T-helper 2 cell treated with Interferon-gamma antibody and Interleukin-4, amounts not matched to agents 100 ng/mL and 5 ng/mL, for 36 hours (primary cell): ENCODE measurements around the gene NOX3. TPM values are rescaled to one million over a fixed set of nuclear protein-coding genes. Genes with fewer than 3 reads are reported as not detected.
"Not testable (repeated sequence)": the region's sequence is repeated elsewhere in the genome, so short reads cannot be mapped to it uniquely, and the experiment has no call there.

ENCODE experiments used
- intact Hi-C: fragments of 100-400 bp; cut with micrococcal nuclease; formaldehyde crosslinking; loops from one replicate; pipeline ENCODE4 v1.15.1; 2023
- total RNA-seq: library from RNA; stranded (reverse); gene quantifications from 2 replicates; pipeline ENCODE4 v1.2.3, GENCODE V29; 2022

Gene NOX3, protein sequence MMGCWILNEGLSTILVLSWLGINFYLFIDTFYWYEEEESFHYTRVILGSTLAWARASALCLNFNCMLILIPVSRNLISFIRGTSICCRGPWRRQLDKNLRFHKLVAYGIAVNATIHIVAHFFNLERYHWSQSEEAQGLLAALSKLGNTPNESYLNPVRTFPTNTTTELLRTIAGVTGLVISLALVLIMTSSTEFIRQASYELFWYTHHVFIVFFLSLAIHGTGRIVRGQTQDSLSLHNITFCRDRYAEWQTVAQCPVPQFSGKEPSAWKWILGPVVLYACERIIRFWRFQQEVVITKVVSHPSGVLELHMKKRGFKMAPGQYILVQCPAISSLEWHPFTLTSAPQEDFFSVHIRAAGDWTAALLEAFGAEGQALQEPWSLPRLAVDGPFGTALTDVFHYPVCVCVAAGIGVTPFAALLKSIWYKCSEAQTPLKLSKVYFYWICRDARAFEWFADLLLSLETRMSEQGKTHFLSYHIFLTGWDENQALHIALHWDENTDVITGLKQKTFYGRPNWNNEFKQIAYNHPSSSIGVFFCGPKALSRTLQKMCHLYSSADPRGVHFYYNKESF
- not detected in 2 replicates for total RNA-seq

DNA sequence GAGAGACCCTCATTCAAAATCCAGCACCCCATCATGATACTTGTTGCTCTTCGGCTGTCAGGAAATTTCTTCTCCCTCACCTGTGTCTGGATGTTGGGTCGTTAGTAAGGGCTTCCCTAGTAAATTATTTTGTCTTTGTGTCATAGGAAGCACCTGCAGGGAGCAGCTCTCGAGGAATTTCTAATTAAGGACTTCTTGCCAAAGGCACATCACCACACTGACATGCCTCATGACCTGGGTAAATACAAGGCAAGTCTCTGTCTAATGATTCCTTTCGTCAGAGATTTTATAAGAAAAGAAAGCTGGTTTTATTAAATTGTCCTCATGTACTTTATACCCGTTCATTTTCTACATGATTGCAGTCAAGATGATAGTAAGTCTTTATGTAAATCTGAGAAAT lies at the start of gene NOX3:
Gene NOX3, minus strand, starts transcription at position 74 of the 400 bp plus-strand sequence. Its CDS starts 39 bp downstream, at position 35.
- intact Hi-C loops: no loop called here

DNA sequence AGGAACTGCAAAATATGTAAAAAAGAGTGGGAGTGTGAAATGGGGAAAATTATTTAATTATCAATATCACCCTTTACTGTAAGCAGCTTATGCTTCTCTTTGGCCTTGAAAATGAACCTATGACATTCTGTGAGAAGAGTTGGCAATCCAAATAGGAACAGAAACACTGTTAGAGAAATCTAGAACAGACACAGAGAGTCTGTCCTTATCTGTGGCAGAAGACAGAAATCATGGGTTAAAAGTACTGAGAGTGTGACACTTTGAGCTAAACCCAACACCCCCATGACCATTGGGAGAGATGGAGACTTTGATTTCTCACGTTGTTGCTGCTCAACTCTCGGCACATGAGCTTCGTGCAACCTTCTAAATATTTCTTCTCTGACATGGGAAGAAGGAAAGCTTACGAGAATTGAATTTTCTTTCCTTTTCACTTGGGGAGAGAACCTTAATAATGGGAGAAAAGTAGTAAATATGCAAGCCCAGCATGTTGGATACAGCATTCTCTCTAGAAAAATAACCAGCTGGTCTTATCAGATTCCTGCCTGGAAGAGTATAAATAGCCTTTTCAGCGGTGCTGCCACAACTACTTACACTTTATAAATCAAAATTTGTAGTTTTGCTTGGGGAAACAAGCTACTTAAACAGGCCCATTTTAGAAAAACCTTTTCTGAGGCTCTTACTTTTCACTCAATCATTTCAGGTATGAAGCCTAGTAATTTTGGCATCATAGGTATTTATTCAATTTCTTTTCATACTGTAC lies 49.4 kb upstream of the NOX3 start:
- intact Hi-C loops: no loop called here

DNA sequence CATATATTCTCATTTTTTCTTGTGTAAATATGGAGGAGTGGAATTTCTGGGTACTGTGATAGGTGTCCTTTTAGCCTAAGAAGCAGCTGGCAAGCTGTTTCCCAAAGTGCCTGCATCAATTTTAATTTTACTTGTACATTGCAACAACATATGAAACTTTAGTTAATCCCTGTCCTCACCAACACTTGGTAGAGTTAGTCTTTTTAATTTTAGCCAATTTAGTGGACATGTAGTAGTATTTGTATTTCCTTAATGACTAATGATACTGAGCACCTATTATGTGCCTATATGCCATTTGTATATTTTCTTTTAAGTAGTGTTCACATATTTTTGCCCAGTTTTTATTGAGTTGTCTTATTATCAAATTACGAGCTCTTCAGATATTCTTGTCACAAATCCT lies 46.8 kb upstream of the NOX3 start:
- intact Hi-C loops: no loop called here

DNA sequence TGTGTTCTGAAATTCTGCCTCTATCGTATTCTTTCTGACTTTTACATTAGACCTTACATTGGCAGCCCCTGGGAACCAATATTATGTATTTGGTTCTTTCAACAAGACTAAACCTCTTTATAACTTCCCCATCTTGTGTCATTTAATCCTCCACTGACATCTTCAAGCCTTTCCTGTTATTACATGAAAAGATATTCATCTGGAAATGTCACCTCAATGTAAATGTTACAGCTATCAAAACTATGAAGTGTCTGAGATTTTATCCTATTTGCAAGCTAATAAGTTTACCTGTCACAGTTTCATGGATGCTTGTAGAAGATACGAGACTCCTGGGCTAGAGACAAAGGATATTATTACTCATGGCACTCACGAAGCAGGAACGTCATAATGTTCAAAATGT lies 43.9 kb upstream of the NOX3 start:
- intact Hi-C loops: no loop called here

DNA sequence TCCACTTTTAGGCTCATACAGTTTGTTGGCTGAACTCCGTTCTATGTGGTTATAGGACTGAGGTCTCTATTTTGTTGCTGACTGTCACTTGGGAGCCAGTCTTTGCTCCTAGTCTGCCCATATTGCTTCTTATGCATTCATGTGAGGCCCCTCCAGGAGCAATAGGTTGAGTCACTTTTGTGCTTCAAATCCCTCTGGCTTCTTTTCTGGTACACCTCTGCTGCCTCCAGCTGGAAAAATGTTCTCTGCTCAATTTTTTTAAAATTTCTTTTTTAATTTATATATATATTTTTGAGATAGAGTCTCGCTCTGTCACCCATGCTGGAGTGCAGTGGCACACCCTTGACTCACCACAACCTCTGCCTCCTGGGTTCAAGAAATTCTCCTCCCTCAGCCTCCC lies 42.7 kb upstream of the NOX3 start:
- intact Hi-C loops: no loop called here

DNA sequence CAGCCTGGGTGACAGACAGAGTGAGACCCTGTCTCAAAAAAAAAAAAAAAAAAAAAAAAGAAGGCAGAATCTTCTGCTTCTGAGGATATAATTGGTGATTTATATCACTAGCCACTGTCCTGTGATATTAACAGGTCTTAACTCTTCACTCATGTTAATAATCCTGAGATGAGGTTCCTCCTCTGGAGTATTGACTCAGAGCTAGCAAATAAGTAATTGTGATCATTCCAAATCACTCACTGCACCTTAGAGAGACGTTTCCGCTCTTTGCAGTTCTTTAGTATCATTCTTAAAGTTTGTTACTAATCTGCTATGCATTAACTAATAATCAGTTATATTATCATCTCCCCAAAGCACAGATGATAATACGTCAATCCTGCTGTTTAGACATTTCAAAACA lies 41.6 kb upstream of the NOX3 start:
- intact Hi-C loops: no loop called here

DNA sequence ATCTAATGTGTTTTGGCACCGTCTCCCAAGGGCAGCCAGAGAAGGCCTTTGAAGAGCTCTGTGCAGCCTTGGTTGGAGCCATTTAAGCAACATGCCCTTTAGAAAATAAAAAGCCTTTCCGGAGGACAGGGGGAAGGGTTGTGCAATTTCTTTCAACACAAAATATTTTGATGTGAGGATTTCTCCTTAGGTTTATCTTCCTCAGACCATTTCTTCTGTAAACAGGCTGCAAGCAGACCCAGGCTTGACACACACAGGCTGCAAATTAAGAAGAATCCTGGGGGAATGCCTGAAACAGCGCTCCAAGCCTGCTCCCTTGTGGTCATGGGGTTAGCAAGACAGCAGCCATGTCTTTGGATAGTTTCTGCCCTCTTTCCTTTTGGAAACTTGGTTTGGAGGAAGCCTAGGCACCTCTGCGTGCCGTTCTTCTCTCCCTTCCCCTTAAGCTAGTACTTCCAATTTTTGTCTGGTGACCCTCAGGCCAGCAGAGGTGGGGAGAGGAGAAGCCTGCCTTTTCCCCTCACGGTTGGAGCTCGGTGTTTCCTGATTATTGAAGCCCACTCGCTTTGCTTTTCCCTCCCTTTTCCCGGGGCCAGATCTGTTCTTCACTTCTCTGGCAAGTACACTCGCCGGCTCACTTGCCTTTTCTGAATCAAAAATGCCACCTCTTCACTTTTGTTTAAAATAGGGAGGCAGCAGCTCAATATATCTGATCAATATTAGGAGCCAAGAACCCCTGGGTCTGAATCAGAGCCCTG lies 39.6 kb upstream of the NOX3 start:
- intact Hi-C loops: no loop called here

DNA sequence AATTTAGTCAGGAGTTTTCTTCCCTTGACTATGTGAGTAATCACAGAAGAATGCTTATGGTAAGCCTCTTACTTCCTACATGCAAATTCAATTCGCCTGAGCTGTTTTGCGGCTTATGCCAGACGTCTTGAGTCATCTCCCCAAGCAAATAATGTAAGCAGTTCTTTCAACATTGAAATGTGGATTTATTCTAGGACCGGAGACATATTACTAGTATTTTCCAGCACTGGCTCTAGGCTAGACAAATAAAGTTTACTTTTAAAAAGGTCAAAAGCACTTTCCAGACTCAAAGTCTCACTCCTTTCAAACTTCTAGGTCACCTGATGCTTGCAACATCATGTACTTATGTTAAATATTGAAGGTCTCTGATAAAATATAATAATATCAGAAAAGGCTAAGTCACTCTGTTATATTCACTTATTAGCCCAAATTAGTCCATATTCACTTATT lies 38.1 kb upstream of the NOX3 start:
- intact Hi-C loops: no loop called here

DNA sequence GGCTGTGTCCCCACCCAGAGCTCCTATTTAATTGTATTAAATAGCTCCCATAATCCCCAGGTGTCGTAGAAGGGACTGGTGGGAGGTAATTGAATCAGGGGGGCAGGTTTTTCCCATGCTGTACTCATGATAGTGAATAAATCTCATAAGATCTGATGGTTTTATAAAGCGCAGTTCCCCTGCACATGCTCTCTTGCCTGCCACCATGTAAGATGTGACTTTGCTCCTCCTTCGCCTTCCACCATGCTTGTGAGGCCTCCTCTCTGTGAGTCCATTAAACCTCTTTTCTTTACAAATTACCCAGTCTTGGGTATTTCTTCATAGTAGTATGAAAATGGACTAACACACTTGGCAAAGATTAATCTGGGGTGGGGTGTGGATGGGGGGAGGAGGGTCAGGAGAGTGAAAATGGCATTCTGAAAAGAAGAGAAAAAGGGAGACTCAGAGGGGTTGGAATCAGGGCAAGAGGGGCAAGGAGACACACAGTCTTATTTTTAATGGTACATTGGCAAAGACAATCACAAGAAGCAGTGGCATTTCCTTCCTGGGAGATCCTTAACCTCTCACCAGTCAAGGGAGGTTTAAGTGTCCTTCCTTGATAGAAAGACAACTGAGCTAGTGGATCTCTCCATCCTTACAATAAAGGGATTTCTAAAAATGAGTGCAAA lies 37.5 kb upstream of the NOX3 start:
- intact Hi-C loops: no loop called here

DNA sequence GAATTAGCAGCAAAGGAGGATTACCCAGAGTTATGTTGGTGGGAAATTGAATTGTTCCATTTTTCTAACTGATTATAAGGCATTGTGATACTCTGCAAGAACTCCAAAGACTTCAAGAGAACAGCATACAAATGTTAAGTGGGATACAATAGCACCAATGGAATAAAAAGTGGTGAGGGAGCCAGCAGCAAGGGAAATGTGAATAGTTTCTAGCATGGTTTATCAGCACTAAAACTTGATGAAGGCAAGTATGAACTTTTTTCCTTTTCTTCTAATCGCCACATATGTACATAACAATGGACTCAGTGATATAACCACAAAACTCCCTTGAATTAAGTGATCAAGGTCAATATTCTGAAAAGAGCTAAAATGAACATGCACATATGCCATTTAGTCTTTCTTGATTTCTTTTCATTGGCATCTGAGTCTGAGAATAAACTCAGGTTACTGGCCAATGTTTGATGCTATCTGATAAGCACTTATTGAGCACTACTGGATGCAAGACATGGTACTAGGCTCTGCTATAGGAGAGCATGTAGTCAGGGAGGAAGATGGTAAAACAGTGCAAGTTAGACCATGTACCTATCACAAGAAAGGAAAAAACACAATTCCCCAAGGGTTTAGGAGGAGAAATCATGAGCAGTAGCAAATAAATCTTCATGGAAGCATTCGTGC lies 36.6 kb upstream of the NOX3 start:
- intact Hi-C loops: no loop called here

DNA sequence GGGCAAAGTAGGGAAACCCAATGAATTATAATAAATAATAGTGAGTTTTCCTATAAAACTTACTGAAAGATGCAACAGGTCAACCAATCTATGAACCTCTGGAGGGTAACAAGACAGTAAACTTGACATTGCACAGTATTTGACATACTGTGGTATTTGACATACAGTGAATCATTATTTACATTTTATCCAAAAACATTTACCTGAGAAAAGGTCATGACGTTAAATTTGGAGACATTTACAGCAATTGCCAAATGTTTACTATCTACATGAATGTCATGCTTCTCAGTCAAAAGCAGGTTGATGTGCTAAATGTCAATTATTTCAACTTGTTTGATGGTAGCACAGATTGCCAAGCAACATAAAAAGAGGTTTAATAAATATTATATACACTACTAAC lies 35.8 kb upstream of the NOX3 start:
- intact Hi-C loops: no loop called here

DNA sequence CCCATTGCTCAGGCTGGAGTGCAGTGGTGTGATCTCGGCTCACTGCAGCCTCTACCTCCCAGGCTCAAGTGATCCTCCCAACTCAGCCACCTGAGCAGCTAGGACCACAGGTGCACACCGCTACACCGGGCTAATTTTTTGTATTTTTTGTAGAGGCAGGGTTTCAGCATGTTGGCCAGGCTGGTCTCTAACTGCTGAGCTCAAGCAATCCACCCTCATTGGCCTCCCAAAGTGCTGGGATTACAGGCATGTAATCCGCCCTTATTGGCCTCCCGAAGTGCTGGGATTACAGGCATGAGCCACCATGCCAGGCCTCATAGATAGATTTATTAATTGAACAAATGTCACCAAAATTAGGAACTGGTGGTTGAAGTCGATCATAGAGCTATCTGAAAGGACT lies 32.6 kb upstream of the NOX3 start:
- intact Hi-C loops: not testable (repeated sequence)

DNA sequence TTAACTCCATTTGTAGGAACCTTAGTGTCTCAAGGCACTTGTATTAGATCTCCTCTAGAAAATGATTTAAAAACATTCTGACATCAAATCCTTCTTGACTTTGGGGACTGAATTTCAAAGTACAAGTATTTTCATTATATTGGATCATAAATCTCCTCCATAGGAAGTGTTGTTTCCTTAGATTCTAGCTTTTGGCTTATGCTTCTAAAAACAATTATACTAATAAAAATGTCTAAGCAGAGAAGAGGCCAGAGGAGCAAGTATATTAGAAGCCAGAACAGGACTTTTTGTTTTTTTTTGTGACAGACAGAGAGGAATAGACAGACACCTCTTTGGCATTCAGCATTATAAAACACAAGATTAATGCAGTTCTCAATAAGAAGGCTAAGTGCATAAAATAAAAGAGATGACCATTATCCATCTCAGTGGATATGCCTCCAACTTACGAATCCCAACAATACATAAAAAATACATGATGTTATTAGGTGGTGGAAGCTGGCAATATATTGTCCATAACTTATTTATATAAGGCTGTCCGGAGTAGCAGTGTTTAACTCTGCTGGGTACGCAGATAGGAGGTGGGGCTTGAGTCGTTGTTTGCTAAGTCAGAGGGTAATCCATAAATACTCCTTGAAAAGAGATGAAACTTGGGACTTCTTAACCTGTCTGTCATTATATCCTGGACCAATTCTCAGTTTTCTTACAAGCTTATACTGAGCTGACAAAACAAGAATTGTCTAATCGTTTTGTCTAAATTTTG lies 31.9 kb upstream of the NOX3 start:
- intact Hi-C loops: no loop called here

DNA sequence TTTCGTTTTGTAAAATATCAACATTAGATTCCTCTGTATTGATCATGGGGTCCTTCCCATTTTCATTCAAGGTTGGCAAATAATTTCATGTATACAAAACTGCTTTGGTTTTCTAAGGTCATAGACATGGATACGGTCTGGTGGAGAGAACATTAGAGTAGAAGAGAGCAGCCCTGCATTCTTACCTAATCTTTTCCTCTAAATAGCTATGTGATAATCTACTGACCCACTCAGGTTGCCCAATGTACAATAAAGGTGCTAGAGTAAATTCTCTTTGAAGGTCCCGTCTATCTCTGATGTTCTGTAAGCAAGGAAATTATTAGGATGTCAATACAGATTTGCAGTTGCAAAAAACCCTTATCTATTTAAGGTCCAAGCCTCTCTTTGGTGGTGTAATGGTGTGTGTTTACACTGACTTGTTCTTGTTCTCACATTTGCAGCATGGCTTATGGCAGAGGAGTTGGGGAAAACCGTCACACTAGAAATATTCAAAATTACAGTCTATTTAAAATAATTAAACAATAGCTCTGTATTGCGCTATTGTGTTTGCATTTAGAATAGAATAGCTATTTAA lies 31.2 kb upstream of the NOX3 start:
- intact Hi-C loops: no loop called here

DNA sequence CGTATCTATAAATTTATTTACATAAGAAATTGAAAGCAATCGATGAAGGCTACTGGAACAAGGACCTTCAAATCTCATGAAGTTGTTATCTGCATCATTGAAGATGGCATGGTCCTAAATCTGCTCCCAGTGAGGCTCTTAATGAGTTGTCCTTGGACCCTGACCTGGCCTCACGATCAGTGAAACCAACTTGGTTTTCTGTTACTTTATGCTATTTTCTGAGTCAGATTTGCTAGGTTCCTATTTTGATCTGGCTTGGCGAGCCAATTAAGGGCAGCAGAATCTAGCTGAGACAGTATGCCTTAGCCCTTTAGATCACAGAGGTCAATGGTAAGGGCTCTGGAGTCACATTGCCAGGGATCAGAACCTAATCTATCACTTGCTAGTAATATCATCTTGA lies 30.1 kb upstream of the NOX3 start:
- intact Hi-C loops: no loop called here

DNA sequence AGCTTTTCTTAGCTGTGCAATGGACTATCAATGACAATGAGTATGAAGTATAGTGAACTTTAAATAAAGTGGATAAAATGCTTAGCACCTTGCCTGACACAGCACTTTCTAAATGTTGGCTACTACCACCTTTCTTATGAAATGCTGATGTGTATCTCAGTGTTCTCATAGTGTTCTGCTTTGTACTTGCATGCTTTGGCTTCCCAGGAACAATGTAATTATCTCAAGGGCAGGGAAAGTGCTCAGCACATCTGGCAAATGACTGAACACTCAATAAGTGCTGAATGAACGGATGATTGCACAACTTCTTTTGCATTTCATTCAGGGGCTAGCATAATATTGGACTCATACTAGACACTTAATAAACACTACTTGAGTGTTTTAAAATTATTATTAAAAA lies 28.2 kb upstream of the NOX3 start:
- intact Hi-C loops: no loop called here

DNA sequence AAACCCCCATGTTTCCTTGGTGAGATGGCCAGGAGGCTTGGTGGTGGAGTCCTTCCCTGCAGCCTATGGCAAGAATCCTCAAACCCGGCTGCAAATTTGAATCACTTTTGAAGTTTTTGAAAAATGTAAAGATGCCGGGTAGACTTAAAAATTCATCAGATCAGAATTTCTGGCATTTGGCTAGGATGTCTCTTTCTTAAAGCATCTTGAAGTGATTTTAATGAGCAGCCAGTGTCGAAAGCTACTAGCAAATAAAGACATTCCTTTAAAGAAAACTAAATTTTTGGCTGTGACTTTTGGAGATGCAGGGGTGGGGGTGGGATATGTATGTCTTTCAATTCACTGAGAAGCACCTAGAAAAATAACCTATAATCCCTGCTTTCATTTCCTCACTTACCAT lies 25.6 kb upstream of the NOX3 start:
- intact Hi-C loops: no loop called here

DNA sequence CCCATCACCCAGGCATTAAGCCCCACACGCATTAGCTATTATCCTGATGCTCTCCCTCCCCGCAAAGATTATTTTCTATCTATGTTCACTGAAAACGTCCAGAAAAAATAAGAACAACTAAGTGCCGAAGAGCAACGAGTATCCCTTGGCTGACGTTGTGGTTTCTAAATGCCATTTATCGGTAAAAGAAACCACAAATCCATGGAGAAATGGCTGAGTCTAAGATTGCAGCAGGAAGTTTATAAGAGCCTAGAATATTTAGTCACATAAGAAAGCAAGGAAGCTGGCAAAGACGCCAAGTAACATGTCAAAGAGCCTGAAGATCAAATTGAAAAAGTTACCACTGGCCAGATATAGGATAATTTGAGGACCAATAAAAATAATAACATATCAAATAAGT lies 18.1 kb upstream of the NOX3 start:
- intact Hi-C loops: no loop called here

DNA sequence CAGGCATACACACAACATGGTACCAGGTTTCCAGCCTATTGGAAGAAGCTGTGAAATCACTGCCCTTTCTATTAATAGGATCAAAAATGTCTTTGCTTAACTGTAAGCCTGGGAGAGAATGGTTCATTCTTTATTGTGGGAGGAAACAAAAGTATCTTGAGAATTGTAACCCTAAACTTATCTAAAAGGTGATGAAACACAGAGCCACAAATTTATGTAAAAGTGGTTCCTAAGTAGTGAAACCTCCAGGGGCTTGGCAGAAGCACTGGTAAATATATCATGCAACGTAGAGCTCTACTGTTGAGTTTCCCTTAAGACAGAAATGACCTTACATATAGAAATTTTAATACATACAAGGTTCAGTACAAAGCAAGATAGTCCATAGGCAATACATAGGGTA lies 17.2 kb upstream of the NOX3 start:
- intact Hi-C loops: no loop called here
